GM23338 (cell line): ENCODE data around the gene SETX. TPM values are rescaled to one million over a fixed set of nuclear protein-coding genes. Genes with fewer than 3 reads are reported as not detected.

ENCODE experiments used
- ATAC-seq: fragments of 200-7000 bp; cut with Tn5 transposase; 3 replicates; pipeline ENCODE4 v1.9.1; 2020
- DNase-seq: peaks from one replicate; pipeline ENCODE4 v3.0.0-alpha.2; 2015; ENCODE audit warnings: low spot score
- H2AFZ ChIP-seq: fragments of 200-600 bp; sonication (generic); 2 replicates; pipeline ENCODE4 v1.8.0; 2016; ENCODE audit warnings: antibody characterized with exemption, mild to moderate bottlenecking, moderate library complexity
- H3F3A ChIP-seq: fragments of 200-600 bp; sonication (generic); replicated peaks from 2 replicates; pipeline ENCODE4 v1.8.0; 2017; ENCODE audit warnings: antibody characterized with exemption, mixed run types, low read depth
- H3K27ac ChIP-seq: fragments of 200-600 bp; sonication (generic); 2 replicates; pipeline ENCODE4 v1.6.1; 2016; ENCODE audit warnings: low read depth
- H3K27me3 ChIP-seq: fragments of 200-600 bp; sonication (generic); 2 replicates; pipeline ENCODE4 v1.8.0; 2016; ENCODE audit warnings: mild to moderate bottlenecking, mixed run types, moderate library complexity; ENCODE audit not compliant: insufficient read depth
- H3K36me3 ChIP-seq: fragments of 200-600 bp; sonication (generic); 2 replicates; pipeline ENCODE4 v1.8.0; 2016; ENCODE audit warnings: mild to moderate bottlenecking; ENCODE audit not compliant: insufficient read depth
- H3K4me1 ChIP-seq: fragments of 200-600 bp; sonication (generic); 2 replicates; pipeline ENCODE4 v1.8.0; 2016; ENCODE audit warnings: mild to moderate bottlenecking, moderate library complexity; ENCODE audit not compliant: insufficient read depth
- H3K4me2 ChIP-seq: fragments of 200-600 bp; sonication (generic); 2 replicates; pipeline ENCODE4 v1.7.1; 2017; ENCODE audit warnings: mixed run types
- H3K4me3 ChIP-seq: fragments of 200-600 bp; sonication (generic); 2 replicates; pipeline ENCODE4 v1.6.1; 2016; ENCODE audit warnings: mixed run types
- H3K79me2 ChIP-seq: fragments of 200-600 bp; sonication (generic); replicated peaks from 2 replicates; pipeline ENCODE4 v1.8.0; 2017; ENCODE audit warnings: mild to moderate bottlenecking; ENCODE audit not compliant: insufficient read depth
- H3K9me2 ChIP-seq: fragments of 200-600 bp; sonication (generic); 2 replicates; pipeline ENCODE4 v1.8.0; 2017; ENCODE audit not compliant: insufficient read depth
- H4K20me1 ChIP-seq: fragments of 200-600 bp; sonication (generic); replicated peaks from 2 replicates; pipeline ENCODE4 v1.8.0; 2017; ENCODE audit warnings: mild to moderate bottlenecking; ENCODE audit not compliant: insufficient read depth
- H3K27ac Mint-ChIP-seq: 2 replicates; pipeline ENCODE4 v1.8.0; 2020; ENCODE audit warnings: inconsistent platforms, mild to moderate bottlenecking, moderate library complexity, mixed read lengths
- H3K27me3 Mint-ChIP-seq: 3 replicates; pipeline ENCODE4 v1.8.0; 2022; ENCODE audit warnings: low read depth, mild to moderate bottlenecking, moderate library complexity, mixed read lengths, inconsistent platforms; ENCODE audit not compliant: insufficient read depth, poor library complexity
- H3K36me3 Mint-ChIP-seq: 3 replicates; pipeline ENCODE4 v1.8.0; 2021; ENCODE audit warnings: low read depth, mild to moderate bottlenecking, inconsistent platforms, moderate library complexity, mixed read lengths
- H3K4me1 Mint-ChIP-seq: 3 replicates; pipeline ENCODE4 v1.8.0; 2020; ENCODE audit warnings: mild to moderate bottlenecking, inconsistent platforms, mixed read lengths
- H3K4me3 Mint-ChIP-seq: 3 replicates; pipeline ENCODE4 v1.8.0; 2021; ENCODE audit warnings: moderate library complexity, mild to moderate bottlenecking, inconsistent platforms, mixed read lengths
- H3K9me3 Mint-ChIP-seq: 3 replicates; pipeline ENCODE4 v1.8.0; 2020; ENCODE audit warnings: moderate library complexity, mild to moderate bottlenecking, inconsistent platforms, mixed read lengths
- CREB1 ChIP-seq: fragments of 250-450 bp; sonication (Bioruptor Pico); IDR thresholded peaks from 2 replicates; pipeline ENCODE4 v1.5.0; 2020; ENCODE audit warnings: low read depth, mild to moderate bottlenecking, moderate library complexity
- EZH2 ChIP-seq: fragments of 200-600 bp; sonication (generic); IDR thresholded peaks from one replicate; pipeline ENCODE4 v1.8.0; 2017; ENCODE audit warnings: antibody characterized with exemption, mild to moderate bottlenecking, low read depth; ENCODE audit not compliant: unreplicated experiment
- EZH2phosphoT487 ChIP-seq: fragments of 200-600 bp; sonication (generic); IDR thresholded peaks from one replicate; pipeline ENCODE4 v1.8.1; 2018; ENCODE audit warnings: antibody characterized with exemption; ENCODE audit not compliant: unreplicated experiment
- JUNB ChIP-seq: IDR thresholded peaks from one replicate; pipeline ENCODE4 v1.6.1; 2016; ENCODE audit warnings: antibody characterized with exemption; ENCODE audit not compliant: unreplicated experiment
- NANOG ChIP-seq: IDR thresholded peaks from 2 replicates; pipeline ENCODE4 v1.6.1; 2016; ENCODE audit warnings: antibody characterized with exemption, borderline replicate concordance
- POLR2AphosphoS5 ChIP-seq: IDR thresholded peaks from 2 replicates; pipeline ENCODE4 v1.6.1; 2016; ENCODE audit warnings: antibody characterized with exemption, low read depth
- STAT1 ChIP-seq: IDR thresholded peaks from one replicate; pipeline ENCODE4 v1.6.1; 2016; ENCODE audit warnings: antibody characterized with exemption; ENCODE audit not compliant: unreplicated experiment
- ZNF331 ChIP-seq: fragments of 250-450 bp; sonication (Bioruptor Pico); IDR thresholded peaks from 2 replicates; pipeline ENCODE4 v1.5.0; 2020; ENCODE audit warnings: low read depth, mild to moderate bottlenecking, moderate library complexity
- polyA plus RNA-seq: library from polyadenylated mRNA; unstranded; fragments of >200 nt; fragmentation: Nextera tagmentation; extraction: Ambion mirVana; gene quantifications from 2 replicates; pipeline ENCODE4 v1.2.1, GENCODE V29; 2016
- total RNA-seq: library from RNA; depleted of rRNA; stranded (reverse); fragments of >200 nt; shearing (Covaris generic); gene quantifications from 2 replicates; pipeline ENCODE4 v1.2.3, GENCODE V29; 2014
- TF ChIP-seq, protein P1 (sequence below): IDR thresholded peaks from 2 replicates; pipeline ENCODE4 v1.6.1; 2016; ENCODE audit warnings: antibody characterized with exemption
- TF ChIP-seq, protein P2 (sequence below), 2 experiments: fragments of 200-600 bp in 1 of 2; sonication (generic) in 1 of 2; conservative IDR thresholded peaks; 2 replicates each; pipeline versions ENCODE4 v1.5.1 to v1.6.1; 2016 to 2017; ENCODE audit warnings: antibody characterized with exemption in 2 of 2, low read depth in 2 of 2, mild to moderate bottlenecking in 2 of 2, moderate library complexity in 1 of 2
- TF ChIP-seq, protein P3 (sequence below): IDR thresholded peaks from one replicate; pipeline ENCODE4 v1.6.1; 2018; ENCODE audit warnings: antibody characterized with exemption; ENCODE audit not compliant: unreplicated experiment

Gene SETX
- total and polyA plus RNA-seq, 2 experiments from 2014 or later = 17.5 to 49.9 TPM

DNA sequence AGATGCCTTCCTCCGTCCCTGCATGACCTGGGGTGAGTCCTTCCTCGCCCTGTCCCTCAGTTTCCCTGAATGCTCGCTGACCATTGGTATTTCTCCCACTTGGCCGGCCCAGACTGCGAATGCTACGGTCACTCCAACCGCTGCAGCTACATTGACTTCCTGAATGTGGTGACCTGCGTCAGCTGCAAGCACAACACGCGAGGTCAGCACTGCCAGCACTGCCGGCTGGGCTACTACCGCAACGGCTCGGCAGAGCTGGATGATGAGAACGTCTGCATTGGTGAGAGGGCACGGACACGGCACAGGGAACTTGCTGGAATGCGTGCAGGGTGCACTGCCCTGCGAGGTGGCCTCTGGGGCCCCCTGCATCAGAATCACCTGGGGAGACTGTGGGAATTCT lies 115.8 kb downstream of the SETX start (continued):
- TF ChIP-seq, protein P1, sequence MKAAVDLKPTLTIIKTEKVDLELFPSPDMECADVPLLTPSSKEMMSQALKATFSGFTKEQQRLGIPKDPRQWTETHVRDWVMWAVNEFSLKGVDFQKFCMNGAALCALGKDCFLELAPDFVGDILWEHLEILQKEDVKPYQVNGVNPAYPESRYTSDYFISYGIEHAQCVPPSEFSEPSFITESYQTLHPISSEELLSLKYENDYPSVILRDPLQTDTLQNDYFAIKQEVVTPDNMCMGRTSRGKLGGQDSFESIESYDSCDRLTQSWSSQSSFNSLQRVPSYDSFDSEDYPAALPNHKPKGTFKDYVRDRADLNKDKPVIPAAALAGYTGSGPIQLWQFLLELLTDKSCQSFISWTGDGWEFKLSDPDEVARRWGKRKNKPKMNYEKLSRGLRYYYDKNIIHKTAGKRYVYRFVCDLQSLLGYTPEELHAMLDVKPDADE = no peak
- TF ChIP-seq JUNB = no peak
- TF ChIP-seq CREB1 (CRISPR knock-in tag) = no peak
- TF ChIP-seq EZH2phosphoT487 = no peak
- TF ChIP-seq, protein P2, sequence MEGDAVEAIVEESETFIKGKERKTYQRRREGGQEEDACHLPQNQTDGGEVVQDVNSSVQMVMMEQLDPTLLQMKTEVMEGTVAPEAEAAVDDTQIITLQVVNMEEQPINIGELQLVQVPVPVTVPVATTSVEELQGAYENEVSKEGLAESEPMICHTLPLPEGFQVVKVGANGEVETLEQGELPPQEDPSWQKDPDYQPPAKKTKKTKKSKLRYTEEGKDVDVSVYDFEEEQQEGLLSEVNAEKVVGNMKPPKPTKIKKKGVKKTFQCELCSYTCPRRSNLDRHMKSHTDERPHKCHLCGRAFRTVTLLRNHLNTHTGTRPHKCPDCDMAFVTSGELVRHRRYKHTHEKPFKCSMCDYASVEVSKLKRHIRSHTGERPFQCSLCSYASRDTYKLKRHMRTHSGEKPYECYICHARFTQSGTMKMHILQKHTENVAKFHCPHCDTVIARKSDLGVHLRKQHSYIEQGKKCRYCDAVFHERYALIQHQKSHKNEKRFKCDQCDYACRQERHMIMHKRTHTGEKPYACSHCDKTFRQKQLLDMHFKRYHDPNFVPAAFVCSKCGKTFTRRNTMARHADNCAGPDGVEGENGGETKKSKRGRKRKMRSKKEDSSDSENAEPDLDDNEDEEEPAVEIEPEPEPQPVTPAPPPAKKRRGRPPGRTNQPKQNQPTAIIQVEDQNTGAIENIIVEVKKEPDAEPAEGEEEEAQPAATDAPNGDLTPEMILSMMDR (conservative IDR thresholded peaks at IDR 0.05; ENCODE audit: low read depth in 2 of 2) = no peak
- TF ChIP-seq, protein P3, sequence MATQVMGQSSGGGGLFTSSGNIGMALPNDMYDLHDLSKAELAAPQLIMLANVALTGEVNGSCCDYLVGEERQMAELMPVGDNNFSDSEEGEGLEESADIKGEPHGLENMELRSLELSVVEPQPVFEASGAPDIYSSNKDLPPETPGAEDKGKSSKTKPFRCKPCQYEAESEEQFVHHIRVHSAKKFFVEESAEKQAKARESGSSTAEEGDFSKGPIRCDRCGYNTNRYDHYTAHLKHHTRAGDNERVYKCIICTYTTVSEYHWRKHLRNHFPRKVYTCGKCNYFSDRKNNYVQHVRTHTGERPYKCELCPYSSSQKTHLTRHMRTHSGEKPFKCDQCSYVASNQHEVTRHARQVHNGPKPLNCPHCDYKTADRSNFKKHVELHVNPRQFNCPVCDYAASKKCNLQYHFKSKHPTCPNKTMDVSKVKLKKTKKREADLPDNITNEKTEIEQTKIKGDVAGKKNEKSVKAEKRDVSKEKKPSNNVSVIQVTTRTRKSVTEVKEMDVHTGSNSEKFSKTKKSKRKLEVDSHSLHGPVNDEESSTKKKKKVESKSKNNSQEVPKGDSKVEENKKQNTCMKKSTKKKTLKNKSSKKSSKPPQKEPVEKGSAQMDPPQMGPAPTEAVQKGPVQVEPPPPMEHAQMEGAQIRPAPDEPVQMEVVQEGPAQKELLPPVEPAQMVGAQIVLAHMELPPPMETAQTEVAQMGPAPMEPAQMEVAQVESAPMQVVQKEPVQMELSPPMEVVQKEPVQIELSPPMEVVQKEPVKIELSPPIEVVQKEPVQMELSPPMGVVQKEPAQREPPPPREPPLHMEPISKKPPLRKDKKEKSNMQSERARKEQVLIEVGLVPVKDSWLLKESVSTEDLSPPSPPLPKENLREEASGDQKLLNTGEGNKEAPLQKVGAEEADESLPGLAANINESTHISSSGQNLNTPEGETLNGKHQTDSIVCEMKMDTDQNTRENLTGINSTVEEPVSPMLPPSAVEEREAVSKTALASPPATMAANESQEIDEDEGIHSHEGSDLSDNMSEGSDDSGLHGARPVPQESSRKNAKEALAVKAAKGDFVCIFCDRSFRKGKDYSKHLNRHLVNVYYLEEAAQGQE = no peak
- no peak for TF ChIP-seq NANOG
- TF ChIP-seq ZNF331 (CRISPR knock-in tag) = no peak

DNA sequence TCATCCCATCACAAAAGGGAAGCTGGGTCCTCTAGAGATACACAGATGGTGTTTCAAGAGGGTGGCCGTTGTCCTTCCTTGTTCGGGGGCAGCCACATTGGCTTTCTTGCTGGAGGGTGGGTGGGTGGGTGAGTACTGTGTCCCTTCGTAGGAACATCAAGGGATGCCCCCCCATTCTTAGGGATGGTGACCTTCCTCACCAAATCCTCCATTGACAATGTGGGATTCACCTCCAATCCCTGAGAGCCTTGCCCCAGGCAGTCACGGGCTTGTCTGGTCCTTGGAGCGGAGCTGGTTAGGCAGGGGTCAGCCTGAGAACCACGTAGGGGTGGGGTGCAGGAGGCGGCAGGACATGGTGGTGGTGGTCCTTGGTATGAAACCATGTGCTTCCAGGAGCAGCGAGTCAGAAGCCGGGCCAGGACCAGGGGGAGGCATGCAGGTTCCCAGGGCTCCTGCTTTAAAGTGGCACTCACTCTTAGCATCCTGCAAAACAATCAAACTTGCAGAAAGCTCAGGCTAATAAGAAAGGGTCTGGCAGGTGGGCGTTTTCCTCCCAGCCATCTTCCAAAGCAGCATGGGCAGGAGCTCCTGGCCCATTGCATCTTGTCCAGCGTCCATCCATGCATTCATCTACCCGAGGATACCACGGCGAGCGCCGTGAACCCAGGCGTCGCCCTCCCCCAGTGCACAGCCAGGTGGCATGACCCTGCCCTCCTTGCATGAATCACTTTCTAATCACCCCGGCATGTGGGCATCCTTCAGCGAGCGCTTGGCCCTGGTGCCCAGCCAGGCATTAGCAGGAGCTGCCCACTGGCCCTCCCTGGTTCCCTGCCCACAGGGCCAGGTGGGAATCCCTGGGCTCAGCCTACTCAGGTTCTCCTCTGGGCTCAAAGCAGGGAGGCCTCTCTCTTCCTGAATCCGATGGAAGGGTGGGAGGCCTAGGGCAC lies 116.5 kb downstream of the SETX start:
- H3K4me2 ChIP-seq = no peak overlapping the region
- H3K36me3 Mint-ChIP-seq = no peaks in the 10 kb centered on the region
- H3K9me2 ChIP-seq = no peaks in the 10 kb centered on the region
- H2AFZ ChIP-seq = no peak overlapping the region
- peaks cover 15% of the 10 kb centered on the region for H3K4me1 ChIP-seq
- H3K27me3 ChIP-seq = peaks cover 13% of the 10 kb centered on the region
- no peaks in the 10 kb centered on the region for H3K79me2 ChIP-seq
- 0 out of 2 replicates have a peak, but pooled peaks cover 4% of the 10 kb centered on the region for H3F3A ChIP-seq
- peaks cover 13% of the 10 kb centered on the region; the same call in 2 of the 3 replicates for H3K4me1 Mint-ChIP-seq
- H3K36me3 ChIP-seq = no peaks in the 10 kb centered on the region
- no peak overlapping the region for H3K27ac Mint-ChIP-seq
- H3K9me3 Mint-ChIP-seq = no peaks in the 10 kb centered on the region
- H3K27ac ChIP-seq = no peak overlapping the region
- no peaks in the 10 kb centered on the region for H4K20me1 ChIP-seq
- ATAC-seq (no peak), DNase-seq (no peak)
- H3K27me3 Mint-ChIP-seq = peaks cover 35% of the 10 kb centered on the region
- H3K4me3 ChIP-seq = no peak overlapping the region
- H3K4me3 Mint-ChIP-seq = no peak overlapping the region
- TF ChIP-seq EZH2 (no peak), NANOG (no peak), EZH2phosphoT487 (no peak), POLR2AphosphoS5 (no peak), CREB1 (CRISPR knock-in tag) (no peak), STAT1 (no peak), JUNB (no peak)
- TF ChIP-seq, protein P1 = no peak
- TF ChIP-seq, protein P3 = no peak
- TF ChIP-seq, protein P2 (conservative IDR thresholded peaks at IDR 0.05; ENCODE audit: low read depth in 2 of 2) = no peak
